Endothelial cell (in vitro differentiated cells): ENCODE measurements around the gene CENPU. TPM values are rescaled to one million over a fixed set of nuclear protein-coding genes. Genes with fewer than 3 reads are reported as not detected.
"Not testable (repeated sequence)": the region's sequence is repeated elsewhere in the genome, so short reads cannot be mapped to it uniquely, and the experiment has no call there.

ENCODE experiments used
- DNase-seq: peaks from one replicate; pipeline ENCODE4 v3.0.0; 2021; ENCODE audit warnings: low spot score
- H3K27ac Mint-ChIP-seq: one replicate; pipeline ENCODE4 v1.8.0; 2021; ENCODE audit warnings: mixed read lengths, inconsistent platforms; ENCODE audit not compliant: unreplicated experiment
- H3K27me3 Mint-ChIP-seq: one replicate; pipeline ENCODE4 v1.8.0; 2021; ENCODE audit warnings: mild to moderate bottlenecking, moderate library complexity, mixed read lengths, inconsistent platforms; ENCODE audit not compliant: unreplicated experiment
- H3K36me3 Mint-ChIP-seq: one replicate; pipeline ENCODE4 v1.8.0; 2021; ENCODE audit warnings: mild to moderate bottlenecking, low read depth, mixed read lengths, inconsistent platforms; ENCODE audit not compliant: unreplicated experiment
- H3K4me1 Mint-ChIP-seq: one replicate; pipeline ENCODE4 v1.8.0; 2021; ENCODE audit warnings: mild to moderate bottlenecking, mixed read lengths, inconsistent platforms; ENCODE audit not compliant: unreplicated experiment
- H3K4me3 Mint-ChIP-seq: one replicate; pipeline ENCODE4 v1.8.0; 2021; ENCODE audit warnings: mild to moderate bottlenecking, mixed read lengths, inconsistent platforms; ENCODE audit not compliant: unreplicated experiment
- H3K9me3 Mint-ChIP-seq: one replicate; pipeline ENCODE4 v1.8.0; 2021; ENCODE audit warnings: mixed read lengths, inconsistent platforms; ENCODE audit not compliant: unreplicated experiment
- total RNA-seq: library from RNA; stranded (reverse); fragmentation: NEBNext Ultra II Directional; extraction: Animal tissue kit (Norgen Biotek cat#: 25700); gene quantifications from one replicate; pipeline ENCODE4 v1.2.1, GENCODE V29; 2021; ENCODE audit not compliant: unreplicated experiment
- TF ChIP-seq, protein P1 (sequence below): fragments of 200-600 bp; sonication (generic); IDR thresholded peaks from one replicate; pipeline ENCODE4 v1.5.0; 2021; ENCODE audit warnings: antibody characterized with exemption; ENCODE audit not compliant: unreplicated experiment

CENPU gene
- total RNA-seq, 1 donor from 2014 or later, result 13.7 TPM

DNA sequence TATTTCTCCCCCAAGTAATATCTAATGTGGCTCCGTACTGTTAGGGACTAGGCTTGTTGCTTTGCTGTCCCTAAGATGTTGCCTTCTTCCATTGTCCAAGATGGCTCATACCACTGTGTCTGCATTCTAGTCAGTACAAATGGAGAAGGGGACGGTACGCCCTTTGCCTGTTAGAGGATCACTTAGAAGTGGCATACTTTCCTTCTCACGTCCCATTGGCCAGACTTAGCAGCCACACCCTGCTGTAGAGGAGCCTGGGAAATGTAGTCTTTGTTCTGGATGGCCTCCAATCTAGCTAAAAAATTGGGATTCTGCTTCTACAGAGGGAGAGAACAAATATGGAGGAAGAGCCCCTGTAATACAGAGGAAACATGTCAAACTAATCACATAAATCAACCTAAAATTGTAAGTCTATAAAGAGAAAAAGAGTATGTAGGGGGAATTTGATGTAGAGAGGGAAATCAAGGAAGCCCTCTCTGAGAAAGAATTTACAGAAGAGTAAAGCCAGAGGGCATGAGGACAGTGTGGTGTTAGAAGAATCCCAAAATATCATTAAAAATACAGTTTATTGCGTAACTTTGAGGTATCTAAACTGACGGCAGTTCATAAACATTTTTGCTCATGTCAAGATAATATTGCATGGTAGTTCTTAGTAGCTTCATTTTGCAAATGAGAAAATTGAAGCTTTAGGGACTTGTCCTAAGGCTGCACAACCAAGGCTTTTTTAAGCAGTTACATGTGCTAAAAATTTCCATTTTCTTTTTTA, 69.3 kb downstream of the CENPU start:
- H3K4me1 Mint-ChIP-seq, result peaks cover 9% of the 10 kb centered on the region
- no peaks in the 10 kb centered on the region for H3K9me3 Mint-ChIP-seq
- no peak overlapping the region for H3K4me3 Mint-ChIP-seq
- TF ChIP-seq, protein P1, sequence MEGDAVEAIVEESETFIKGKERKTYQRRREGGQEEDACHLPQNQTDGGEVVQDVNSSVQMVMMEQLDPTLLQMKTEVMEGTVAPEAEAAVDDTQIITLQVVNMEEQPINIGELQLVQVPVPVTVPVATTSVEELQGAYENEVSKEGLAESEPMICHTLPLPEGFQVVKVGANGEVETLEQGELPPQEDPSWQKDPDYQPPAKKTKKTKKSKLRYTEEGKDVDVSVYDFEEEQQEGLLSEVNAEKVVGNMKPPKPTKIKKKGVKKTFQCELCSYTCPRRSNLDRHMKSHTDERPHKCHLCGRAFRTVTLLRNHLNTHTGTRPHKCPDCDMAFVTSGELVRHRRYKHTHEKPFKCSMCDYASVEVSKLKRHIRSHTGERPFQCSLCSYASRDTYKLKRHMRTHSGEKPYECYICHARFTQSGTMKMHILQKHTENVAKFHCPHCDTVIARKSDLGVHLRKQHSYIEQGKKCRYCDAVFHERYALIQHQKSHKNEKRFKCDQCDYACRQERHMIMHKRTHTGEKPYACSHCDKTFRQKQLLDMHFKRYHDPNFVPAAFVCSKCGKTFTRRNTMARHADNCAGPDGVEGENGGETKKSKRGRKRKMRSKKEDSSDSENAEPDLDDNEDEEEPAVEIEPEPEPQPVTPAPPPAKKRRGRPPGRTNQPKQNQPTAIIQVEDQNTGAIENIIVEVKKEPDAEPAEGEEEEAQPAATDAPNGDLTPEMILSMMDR, result no peak
- no peak for DNase-seq
- peaks cover 14% of the 10 kb centered on the region for H3K36me3 Mint-ChIP-seq
- H3K27ac Mint-ChIP-seq, result no peak overlapping the region
- H3K27me3 Mint-ChIP-seq, result no peaks in the 10 kb centered on the region

DNA sequence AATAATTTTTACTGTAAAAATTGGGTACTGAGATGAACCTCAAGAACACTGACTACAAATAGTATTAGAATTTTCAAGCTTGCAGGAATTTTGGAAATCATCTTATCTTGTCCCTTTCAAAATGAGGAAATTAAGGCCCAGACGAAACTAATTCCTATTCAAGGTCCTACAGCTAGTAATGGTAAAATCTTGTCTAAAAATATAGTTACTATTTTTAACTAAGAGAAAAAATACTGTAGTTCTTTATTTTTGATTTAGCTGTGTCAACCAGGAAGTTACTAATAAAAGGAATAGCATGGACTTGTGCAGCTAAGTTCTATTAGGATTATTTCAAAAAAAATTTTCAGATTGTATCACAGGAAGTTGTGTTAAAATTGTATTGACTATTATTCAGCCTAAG, 71.7 kb downstream of the CENPU start:
- no peaks in the 10 kb centered on the region for H3K9me3 Mint-ChIP-seq
- H3K4me3 Mint-ChIP-seq, result no peak overlapping the region
- H3K27ac Mint-ChIP-seq, result no peak overlapping the region
- peaks cover 4% of the 10 kb centered on the region for H3K36me3 Mint-ChIP-seq
- H3K27me3 Mint-ChIP-seq, result no peaks in the 10 kb centered on the region
- TF ChIP-seq, protein P1, result no peak
- no peaks in the 10 kb centered on the region for H3K4me1 Mint-ChIP-seq
- no peak for DNase-seq

DNA sequence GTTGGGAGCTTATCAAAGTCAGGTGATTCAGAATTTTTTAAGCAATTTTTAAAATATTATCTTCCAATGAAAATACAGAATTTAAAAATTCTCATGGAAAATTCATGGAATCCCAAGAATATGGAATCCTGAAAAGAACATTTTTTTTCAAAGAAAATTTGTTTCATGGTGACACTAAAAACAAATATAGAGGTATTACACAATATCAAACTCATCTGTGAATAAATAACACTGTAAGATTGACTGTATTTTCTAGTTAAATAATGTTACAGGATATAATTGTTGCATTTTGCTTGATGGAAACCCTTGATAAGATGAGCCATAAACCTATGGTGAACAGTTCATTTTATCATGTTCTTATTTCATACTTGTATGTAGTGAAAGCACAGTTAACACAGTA, 72.9 kb downstream of the CENPU start:
- DNase-seq, result no peak
- Mint-ChIP-seq H3K9me3 (no peaks in the 10 kb centered on the region), H3K36me3 (no peaks in the 10 kb centered on the region), H3K4me3 (no peak overlapping the region), H3K4me1 (no peaks in the 10 kb centered on the region), H3K27me3 (no peaks in the 10 kb centered on the region), H3K27ac (no peak overlapping the region)
- TF ChIP-seq, protein P1, result no peak

DNA sequence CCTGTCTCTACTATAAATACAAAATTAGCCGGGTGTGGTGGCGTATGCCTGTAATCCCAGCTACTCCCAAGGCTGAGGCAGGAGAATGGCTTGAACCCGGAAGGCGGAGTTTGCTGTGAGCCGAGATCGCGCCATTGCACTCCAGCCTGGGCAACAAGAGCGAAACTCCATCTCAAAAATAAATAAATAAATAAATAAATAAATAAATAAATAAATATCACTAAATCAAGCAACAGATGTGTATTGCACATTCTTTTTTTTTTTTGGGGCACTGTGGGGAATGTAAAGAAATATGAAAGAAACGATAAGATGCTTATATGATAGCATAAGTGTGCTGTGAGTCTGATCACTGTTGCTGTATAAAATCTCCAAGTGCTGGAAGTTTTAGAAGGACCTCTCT, 76.1 kb downstream of the CENPU start:
- not testable (repeated sequence) for H3K9me3 Mint-ChIP-seq, H3K4me3 Mint-ChIP-seq, H3K27ac Mint-ChIP-seq, H3K4me1 Mint-ChIP-seq, H3K36me3 Mint-ChIP-seq, H3K27me3 Mint-ChIP-seq, DNase-seq

DNA sequence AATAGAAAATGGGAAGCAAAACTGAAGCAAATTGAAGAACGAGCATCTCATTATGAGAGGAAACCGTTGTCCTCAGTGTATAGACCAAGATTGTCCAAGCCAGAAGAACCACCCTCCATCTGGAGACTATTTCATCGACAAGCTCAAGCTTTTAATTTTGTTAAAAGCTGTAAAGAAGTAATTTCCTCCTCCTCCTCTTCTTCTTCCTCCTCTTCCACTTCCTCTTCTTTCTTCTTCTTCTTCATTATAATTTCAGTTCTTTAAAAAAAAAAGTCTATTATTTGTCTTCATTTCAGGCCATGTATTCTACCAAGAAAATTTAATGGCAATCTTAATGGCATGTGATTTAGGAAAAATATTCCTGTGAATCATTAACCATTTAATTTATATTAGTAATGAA, 76.8 kb downstream of the CENPU start:
- Mint-ChIP-seq H3K9me3 (no peaks in the 10 kb centered on the region), H3K27ac (no peak overlapping the region), H3K4me1 (peaks cover 2% of the 10 kb centered on the region), H3K4me3 (no peak overlapping the region), H3K36me3 (peaks cover under 1% of the 10 kb centered on the region), H3K27me3 (peaks cover under 1% of the 10 kb centered on the region)
- no peak for DNase-seq
- TF ChIP-seq, protein P1, result no peak
